Right lobe of liver (tissue), 4 donors: ENCODE data around the gene TBC1D10A.

ENCODE experiments used
- CTCF ChIP-seq, 4 donors: fragments of 200-600 bp in 3 of 4; fragments of 450-650 bp in 1 of 4; IDR thresholded peaks; one replicate each; pipeline versions ENCODE4 v1.5.1 to v1.8.0; 2016 to 2022; ENCODE audit warnings: antibody characterized with exemption in 4 of 4, mild to moderate bottlenecking in 2 of 4
- POLR2A ChIP-seq: fragments of 450-650 bp; IDR thresholded peaks from one replicate; pipeline ENCODE4 v1.6.1; 2017; ENCODE audit warnings: antibody characterized with exemption, mild to moderate bottlenecking
- donor health status: DM: no; HTN: no; CAD: no.
- donor health status: DM: no; HTN: no; CAD: no.
- donor health status: DM: no; HTN: yes; CAD: no.

DNA sequence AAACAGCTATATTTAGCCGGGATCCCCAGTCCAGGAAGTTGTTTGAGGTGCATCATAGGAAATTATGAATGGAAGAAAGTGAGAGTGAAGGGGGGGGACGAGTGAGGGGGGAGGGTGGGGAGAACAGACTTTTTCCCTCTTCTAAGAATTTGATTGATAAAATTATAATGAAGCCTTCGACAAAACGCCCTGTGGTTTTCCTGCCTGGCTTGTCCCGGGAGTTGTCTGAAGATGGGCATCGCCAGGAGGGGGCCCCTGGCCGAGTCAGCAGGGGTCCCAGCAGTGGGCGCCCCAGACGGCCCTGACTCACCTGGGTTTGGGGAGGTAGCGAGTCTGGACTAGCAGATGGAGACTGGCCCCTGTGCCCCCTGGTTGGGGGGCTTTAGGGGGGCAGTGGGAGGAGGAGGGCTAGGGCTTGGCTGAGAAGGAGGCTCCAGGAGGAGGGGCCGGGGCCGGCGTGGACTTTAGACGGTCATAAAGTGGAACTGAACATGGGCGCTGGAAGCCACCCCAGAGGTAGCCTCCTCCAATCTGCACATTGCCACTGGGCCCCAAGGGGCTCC lies 79.8 kb downstream of the TBC1D10A start:
- TF ChIP-seq CTCF (IDR thresholded peaks at IDR 0.05) (no peak), POLR2A (no peak)
